Activated B cell treated with CpG ODN at 0.5 μM for 24 hours (primary cell): ENCODE data around the gene ASTL. TPM values are rescaled to one million over a fixed set of nuclear protein-coding genes. Genes with fewer than 3 reads are reported as not detected.

Experiments
- ATAC-seq: fragments of 200-7000 bp; cut with Tn5 transposase; one replicate; pipeline ENCODE4 v1.10.0; 2021; ENCODE audit warnings: low read depth, mild to moderate bottlenecking, moderate library complexity
- CTCF ChIA-PET: fragments of 350-600 bp; sonication (Branson Sonifier 250); formaldehyde crosslinking; loops from one replicate; lab custom pipeline; 2021; ENCODE audit warnings: antibody characterized with exemption; lab: Charles Lee
- POLR2A ChIA-PET: fragments of 350-600 bp; sonication (Branson Sonifier 250); formaldehyde crosslinking; loops from one replicate; lab custom pipeline; 2021; ENCODE audit warnings: antibody characterized with exemption; lab: Charles Lee
- DNase-seq: peaks from one replicate; pipeline ENCODE4 v3.0.0; 2022
- H3K27ac Mint-ChIP-seq: one replicate; pipeline ENCODE4 v1.8.0; 2020; ENCODE audit warnings: mixed read lengths
- H3K27me3 Mint-ChIP-seq: one replicate; pipeline ENCODE4 v1.8.0; 2021; ENCODE audit warnings: mixed read lengths
- H3K36me3 Mint-ChIP-seq: one replicate; pipeline ENCODE4 v1.8.0; 2021; ENCODE audit warnings: low read depth, mixed read lengths
- H3K4me1 Mint-ChIP-seq: one replicate; pipeline ENCODE4 v1.8.0; 2021; ENCODE audit warnings: mixed read lengths
- H3K4me3 Mint-ChIP-seq: one replicate; pipeline ENCODE4 v1.8.0; 2020; ENCODE audit warnings: mild to moderate bottlenecking, mixed read lengths
- H3K9me3 Mint-ChIP-seq: one replicate; pipeline ENCODE4 v1.8.0; 2020; ENCODE audit warnings: mixed read lengths
- intact Hi-C: fragments of 100-400 bp; cut with micrococcal nuclease; formaldehyde crosslinking; loops from one replicate; pipeline ENCODE4 v1.15.1; 2024
- total RNA-seq: library from RNA; stranded (reverse); gene quantifications from 2 replicates; pipeline ENCODE4 v1.2.3, GENCODE V29; 2022
- TF ChIP-seq, protein P1 (sequence below): fragments of 200-600 bp; IDR thresholded peaks from one replicate; pipeline ENCODE4 v1.8.0; 2022; ENCODE audit warnings: antibody characterized with exemption, mild to moderate bottlenecking

ASTL gene
- total RNA-seq, 1 donor from 2014 or later: 1.6 TPM

DNA sequence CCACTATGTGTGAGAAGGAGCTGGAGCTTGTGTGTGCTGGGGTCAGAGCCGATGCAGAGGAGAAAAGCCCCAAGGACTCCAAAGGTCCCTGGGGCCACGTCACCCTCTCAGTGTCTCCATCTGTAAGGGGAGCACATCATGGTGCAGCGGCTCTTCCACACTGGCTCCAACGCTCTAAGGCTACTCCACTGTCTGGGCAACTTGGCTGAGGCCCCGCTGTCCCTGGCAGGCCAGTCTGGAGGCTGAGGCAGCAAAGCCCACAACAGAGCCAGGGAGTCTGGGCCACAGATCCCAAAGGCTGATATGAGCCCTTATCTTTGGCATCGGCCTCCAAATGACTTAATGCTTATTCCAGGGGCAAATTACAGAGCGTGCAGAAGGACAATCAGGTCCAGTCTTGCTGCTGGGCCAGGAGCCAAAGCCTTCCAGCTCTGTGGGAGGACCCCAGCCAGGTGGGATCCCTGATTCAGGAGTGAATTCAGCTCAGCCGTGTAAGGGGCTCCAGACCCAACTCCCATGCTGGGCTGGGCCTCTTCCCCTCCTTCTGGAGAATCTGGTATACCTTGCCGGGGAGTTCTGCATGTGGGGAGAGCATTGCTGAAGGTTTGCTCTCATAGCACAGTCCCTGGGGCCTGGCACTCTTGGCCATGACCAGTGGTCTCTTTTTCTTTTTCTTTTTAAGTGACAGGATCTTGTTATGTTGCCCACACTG, 8.7 kb upstream of the ASTL start:
- peaks cover 25% of the 10 kb centered on the region for H3K36me3 Mint-ChIP-seq
- peak overlapping the region; percentile 85 for H3K4me3 Mint-ChIP-seq
- TF ChIP-seq, protein P1, sequence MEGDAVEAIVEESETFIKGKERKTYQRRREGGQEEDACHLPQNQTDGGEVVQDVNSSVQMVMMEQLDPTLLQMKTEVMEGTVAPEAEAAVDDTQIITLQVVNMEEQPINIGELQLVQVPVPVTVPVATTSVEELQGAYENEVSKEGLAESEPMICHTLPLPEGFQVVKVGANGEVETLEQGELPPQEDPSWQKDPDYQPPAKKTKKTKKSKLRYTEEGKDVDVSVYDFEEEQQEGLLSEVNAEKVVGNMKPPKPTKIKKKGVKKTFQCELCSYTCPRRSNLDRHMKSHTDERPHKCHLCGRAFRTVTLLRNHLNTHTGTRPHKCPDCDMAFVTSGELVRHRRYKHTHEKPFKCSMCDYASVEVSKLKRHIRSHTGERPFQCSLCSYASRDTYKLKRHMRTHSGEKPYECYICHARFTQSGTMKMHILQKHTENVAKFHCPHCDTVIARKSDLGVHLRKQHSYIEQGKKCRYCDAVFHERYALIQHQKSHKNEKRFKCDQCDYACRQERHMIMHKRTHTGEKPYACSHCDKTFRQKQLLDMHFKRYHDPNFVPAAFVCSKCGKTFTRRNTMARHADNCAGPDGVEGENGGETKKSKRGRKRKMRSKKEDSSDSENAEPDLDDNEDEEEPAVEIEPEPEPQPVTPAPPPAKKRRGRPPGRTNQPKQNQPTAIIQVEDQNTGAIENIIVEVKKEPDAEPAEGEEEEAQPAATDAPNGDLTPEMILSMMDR: no peak
- intact Hi-C loops: loop anchor here (1.0 to 5.0 kb wide), 4 partner anchors 17 to 390 kb away; partner anchors contain the start of genes ARID5A and STARD7
- H3K27me3 Mint-ChIP-seq: no peaks in the 10 kb centered on the region
- no peaks in the 10 kb centered on the region for H3K9me3 Mint-ChIP-seq
- DNase-seq (no peak), ATAC-seq (no peak)
- H3K27ac Mint-ChIP-seq: peak overlapping the region; percentile 98
- CTCF ChIA-PET: interaction anchor here (0.7 to 4.7 kb wide), 5 partner anchors 9 to 27 kb away, joined by 3 to 21 read pairs (median 14); partner anchors contain the start of gene ASTL
- POLR2A ChIA-PET: interaction anchor here (1.0 to 14.1 kb wide), 13 partner anchors 8 to 710 kb away, joined by 3 to 534 read pairs (median 7); partner anchors contain the start of genes ASTL, CIAO1, STARD7 and TMEM127
- H3K4me1 Mint-ChIP-seq: peaks cover 73% of the 10 kb centered on the region

DNA sequence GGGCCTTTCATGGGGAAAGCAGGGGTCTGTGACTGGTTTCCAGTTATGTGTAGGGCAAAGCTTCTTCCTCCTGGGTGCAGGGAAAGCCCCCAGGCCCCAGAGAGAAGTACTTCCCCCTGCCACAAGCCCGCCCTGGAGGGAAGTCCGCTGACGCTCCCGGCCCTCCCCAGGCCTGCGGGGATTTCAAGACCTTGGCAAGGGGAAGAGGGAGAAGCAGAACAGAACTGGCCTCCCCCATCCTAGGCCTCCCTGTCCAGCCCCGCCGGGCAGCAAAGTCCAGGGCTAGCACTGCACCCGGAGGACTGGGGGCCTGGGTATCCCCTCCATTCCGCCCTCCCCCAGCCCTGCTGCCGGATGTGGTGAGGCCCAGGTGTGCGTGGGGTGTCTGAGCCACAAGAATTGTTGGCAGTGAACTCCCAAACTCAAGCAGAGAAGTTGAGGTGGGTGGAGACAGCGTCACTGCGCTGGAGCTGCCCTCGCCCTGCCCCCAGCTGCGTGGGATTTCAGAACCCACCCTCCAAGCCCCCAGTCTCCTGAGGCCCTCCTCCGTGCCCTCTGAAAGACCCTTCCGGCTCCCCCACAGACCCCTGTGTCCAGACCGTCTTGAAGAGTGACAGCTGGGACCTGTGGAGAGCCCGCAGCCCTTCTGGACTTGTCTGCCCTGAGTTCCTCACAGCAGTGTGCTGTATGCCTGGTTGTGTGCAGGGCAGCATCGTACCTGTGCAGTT, 8.0 kb upstream of the ASTL start:
- intact Hi-C loops: loop anchor here (1.0 to 5.0 kb wide), 4 partner anchors 18 to 391 kb away; partner anchors contain the start of genes ARID5A and STARD7
- H3K27ac Mint-ChIP-seq: peak overlapping the region; percentile 98
- peak overlapping the region; percentile 85 for H3K4me3 Mint-ChIP-seq
- CTCF ChIA-PET: interaction anchor here (0.7 to 11.0 kb wide), 9 partner anchors 8 to 87 kb away, joined by 3 to 511 read pairs (median 5); partner anchors contain the start of genes ASTL and STARD7
- POLR2A ChIA-PET: interaction anchor here (0.9 to 14.1 kb wide), 13 partner anchors 12 to 392 kb away, joined by 3 to 534 read pairs (median 6); partner anchors contain the start of genes ARID5A, CIAO1, STARD7 and TMEM127
- H3K9me3 Mint-ChIP-seq: no peaks in the 10 kb centered on the region
- TF ChIP-seq, protein P1: no peak
- peaks cover 70% of the 10 kb centered on the region for H3K4me1 Mint-ChIP-seq
- no peaks in the 10 kb centered on the region for H3K27me3 Mint-ChIP-seq
- H3K36me3 Mint-ChIP-seq: peaks cover 29% of the 10 kb centered on the region
- DNase-seq: peak; percentile 84
- peak; percentile 40 for ATAC-seq

DNA sequence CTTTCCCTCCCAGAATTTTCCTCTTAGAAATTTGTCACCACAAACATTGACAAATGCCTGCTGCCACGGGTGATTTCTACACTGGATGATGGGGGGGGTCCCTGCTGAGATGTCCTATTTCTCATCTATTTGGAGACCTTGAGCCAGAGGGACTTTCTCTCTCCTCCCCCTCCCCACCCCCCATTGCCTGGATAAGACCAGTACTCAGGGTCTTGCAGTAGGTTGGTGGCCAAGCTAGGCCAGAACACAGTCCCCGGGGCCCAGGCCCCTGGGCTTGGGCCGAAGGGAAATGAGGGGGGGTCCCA, 7.5 kb upstream of the ASTL start:
- ChIA-PET POLR2A (interaction anchor here (0.9 to 14.1 kb wide), 13 partner anchors 12 to 393 kb away, joined by 3 to 534 read pairs (median 6); partner anchors contain the start of genes ARID5A, CIAO1, STARD7 and TMEM127), CTCF (interaction anchor here (1.0 to 11.0 kb wide), 5 partner anchors 12 to 88 kb away, joined by 3 to 511 read pairs (median 3); partner anchors contain the start of gene STARD7)
- intact Hi-C loops: loop anchor here (1.0 to 5.0 kb wide), 5 partner anchors 19 to 392 kb away; partner anchors contain the start of genes ARID5A, CIAO1 and STARD7
- TF ChIP-seq, protein P1: no peak
- no peaks in the 10 kb centered on the region for H3K9me3 Mint-ChIP-seq
- DNase-seq: no peak
- H3K4me1 Mint-ChIP-seq: peaks cover 67% of the 10 kb centered on the region
- peak overlapping the region; percentile 85 for H3K4me3 Mint-ChIP-seq
- H3K27me3 Mint-ChIP-seq: no peaks in the 10 kb centered on the region
- H3K27ac Mint-ChIP-seq: peak overlapping the region; percentile 98
- ATAC-seq: peak; percentile 2
- peaks cover 29% of the 10 kb centered on the region for H3K36me3 Mint-ChIP-seq

GRCh38 chr2:96145036-96145847, 6.9 kb upstream of the ASTL start, which contains the start of gene DUSP2:
TSS of gene DUSP2 (minus strand) at chr2:96145440. CDS start at chr2:96145354, 86 bp downstream.
- intact Hi-C loops: loop anchor here (1.0 to 5.0 kb wide), 3 partner anchors 121 to 392 kb away; partner anchors contain the start of genes ARID5A and CIAO1
- ChIA-PET CTCF (interaction anchor here (1.0 to 11.0 kb wide), 5 partner anchors 13 to 88 kb away, joined by 3 to 511 read pairs (median 3); partner anchors contain the start of gene STARD7), POLR2A (interaction anchor here (0.6 to 14.1 kb wide), 16 partner anchors 13 to 393 kb away, joined by 3 to 534 read pairs (median 6); partner anchors contain the start of genes ARID5A, CIAO1, STARD7 and TMEM127)
- Mint-ChIP-seq H3K27ac (peak within 1 kb of the TSS; percentile 98), H3K27me3 (no peaks in the 10 kb centered on the region), H3K4me3 (peak within 1 kb of the TSS; percentile 93), H3K4me1 (peaks cover 71% of the 10 kb centered on the region), H3K36me3 (peaks cover 29% of the 10 kb centered on the region), H3K9me3 (no peaks in the 10 kb centered on the region)
- TF ChIP-seq, protein P1: no peak
- ATAC-seq (peak; percentile 58), DNase-seq (peak; percentile 92)
